ENCODE data around the gene ERP44.
"Not testable (repeated sequence)": the region's sequence is repeated elsewhere in the genome, so short reads cannot be mapped to it uniquely, and the experiment has no call there.

ERP44 gene

GRCh38 chr9:99998266-99998665 lies 100.5 kb downstream of the ERP44 start:
- no peak for DNase-seq

GRCh38 chr9:99990508-99990907 lies 108.3 kb downstream of the ERP44 start:
- not testable (repeated sequence) for DNase-seq

- no peak for DNase-seq
These were observed 112.2 kb downstream of the ERP44 start for GRCh38 chr9:99986642-99987041.

- no peak for DNase-seq
These were observed 118.2 kb downstream of the ERP44 start for GRCh38 chr9:99980598-99980997.

- DNase-seq = no peak
These were observed 120.6 kb downstream of the ERP44 start for GRCh38 chr9:99978221-99978620.

GRCh38 chr9:99977033-99977792 lies 121.6 kb downstream of the ERP44 start:
- DNase-seq = no peak

- DNase-seq = no peak
These were observed 125.3 kb downstream of the ERP44 start for GRCh38 chr9:99973455-99973854.

GRCh38 chr9:99971410-99971809 lies 127.4 kb downstream of the ERP44 start:
- DNase-seq = no peak

GRCh38 chr9:99970481-99970880 lies 128.3 kb downstream of the ERP44 start:
- DNase-seq = no peak

GRCh38 chr9:99967457-99967856 lies 131.3 kb downstream of the ERP44 start:
- DNase-seq = no peak

- DNase-seq = no peak
These were observed 132.1 kb downstream of the ERP44 start for GRCh38 chr9:99966716-99967115.

GRCh38 chr9:99966001-99966400 lies 132.8 kb downstream of the ERP44 start:
- DNase-seq = no peak

- no peak for DNase-seq
These were observed 134.5 kb downstream of the ERP44 start for GRCh38 chr9:99964336-99964735.

- no peak for DNase-seq
These were observed 136.0 kb downstream of the ERP44 start for GRCh38 chr9:99962680-99963261.

- no peak for DNase-seq
These were observed 143.2 kb downstream of the ERP44 start for GRCh38 chr9:99955606-99956005.

GRCh38 chr9:99954819-99955218 lies 144.0 kb downstream of the ERP44 start:
- no peak for DNase-seq

- DNase-seq = no peak
These were observed 144.8 kb downstream of the ERP44 start for GRCh38 chr9:99953861-99954507.

GRCh38 chr9:99948896-99949295 lies 149.9 kb downstream of the ERP44 start:
- DNase-seq = no peak

- DNase-seq = no peak
These were observed 150.3 kb downstream of the ERP44 start for GRCh38 chr9:99948482-99948881.

GRCh38 chr9:99947395-99947794 lies 151.4 kb downstream of the ERP44 start:
- no peak for DNase-seq

- DNase-seq = no peak
These were observed 161.7 kb downstream of the ERP44 start for GRCh38 chr9:99936947-99937587.

GRCh38 chr9:99931155-99931840 lies 167.5 kb downstream of the ERP44 start:
- no peak for DNase-seq

- no peak for DNase-seq
These were observed 169.1 kb downstream of the ERP44 start for GRCh38 chr9:99929652-99930051.

Data from DMS79 (cell line).